CD4-positive, alpha-beta T cell treated with Interferon gamma for 1 hour (primary cell): Measurements from ENCODE around the gene KCNJ10.

Experiments
- DNase-seq: peaks from one replicate; pipeline ENCODE4 v3.0.0-alpha.2; 2020

Gene KCNJ10

DNA sequence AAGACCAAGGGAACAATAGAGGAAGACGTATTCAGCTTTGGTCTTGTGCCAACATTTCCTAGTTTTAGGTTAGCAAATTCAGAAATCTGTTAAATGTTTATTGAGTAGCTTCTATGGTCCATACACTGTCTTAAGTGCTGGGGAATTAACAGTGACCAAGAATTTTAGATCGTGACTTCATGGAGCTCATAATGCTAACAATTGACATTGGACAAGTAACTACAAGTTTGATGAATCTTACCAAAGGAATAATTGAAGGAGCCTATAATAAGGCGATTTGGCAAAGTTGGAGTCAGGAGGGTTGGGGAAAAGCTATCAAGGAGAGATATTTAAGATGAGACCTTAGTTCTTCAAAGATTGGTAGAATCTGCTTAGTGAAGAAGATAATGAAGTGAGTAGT, 114.5 kb downstream of the KCNJ10 start:
- no peak for DNase-seq

GRCh38 chr1:159953536-159954515, 116.1 kb downstream of the KCNJ10 start, which contains the start of gene SLAMF9:
Gene SLAMF9, minus strand, starts transcription at chr1:159954237. Its CDS starts 100 bp downstream, at chr1:159954137.
- peak; percentile 21 for DNase-seq

- no peak for DNase-seq
Measured at GRCh38 chr1:159952932-159953331, 117.0 kb downstream of the KCNJ10 start.

DNA sequence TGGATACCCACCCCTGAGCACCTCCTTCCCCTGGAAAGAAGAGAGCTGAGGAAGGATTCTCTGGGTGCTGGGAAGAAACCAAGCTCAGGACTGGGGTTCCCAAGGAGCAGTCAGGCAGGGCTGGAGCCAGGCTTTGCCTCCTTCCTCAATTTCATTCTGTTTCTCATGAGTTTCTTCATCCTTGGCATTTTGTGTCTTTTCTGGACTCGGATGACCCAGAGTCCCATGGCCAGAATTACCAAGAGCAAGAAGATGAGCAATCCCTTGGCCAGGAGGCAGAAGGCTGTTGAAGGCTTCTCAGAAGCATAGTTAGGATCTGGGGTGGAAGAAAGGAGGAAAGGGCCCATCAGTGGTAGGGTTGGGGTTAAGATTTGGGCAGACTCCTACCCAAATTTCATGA, 118.4 kb downstream of the KCNJ10 start:
- DNase-seq, result no peak

DNA sequence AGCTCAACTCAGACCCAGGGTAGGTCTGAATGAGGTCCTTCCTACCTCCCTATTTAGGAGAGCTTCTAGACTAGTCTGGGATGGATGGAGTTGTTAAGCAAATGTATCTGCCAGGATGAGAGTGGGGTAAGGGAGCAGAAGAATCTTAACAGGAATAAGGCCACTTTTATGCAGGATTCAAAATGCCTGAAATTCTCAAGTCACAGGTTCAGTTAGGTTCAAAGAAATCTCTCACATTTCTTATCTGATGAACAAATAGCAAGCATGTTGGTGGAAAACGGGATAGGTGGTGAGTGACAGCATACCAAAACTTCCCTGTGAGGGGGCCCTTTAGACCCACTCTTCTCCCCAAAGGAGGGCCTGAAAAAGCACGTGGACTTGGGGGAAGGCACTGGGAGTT, 118.9 kb downstream of the KCNJ10 start:
- DNase-seq, result no peak

DNA sequence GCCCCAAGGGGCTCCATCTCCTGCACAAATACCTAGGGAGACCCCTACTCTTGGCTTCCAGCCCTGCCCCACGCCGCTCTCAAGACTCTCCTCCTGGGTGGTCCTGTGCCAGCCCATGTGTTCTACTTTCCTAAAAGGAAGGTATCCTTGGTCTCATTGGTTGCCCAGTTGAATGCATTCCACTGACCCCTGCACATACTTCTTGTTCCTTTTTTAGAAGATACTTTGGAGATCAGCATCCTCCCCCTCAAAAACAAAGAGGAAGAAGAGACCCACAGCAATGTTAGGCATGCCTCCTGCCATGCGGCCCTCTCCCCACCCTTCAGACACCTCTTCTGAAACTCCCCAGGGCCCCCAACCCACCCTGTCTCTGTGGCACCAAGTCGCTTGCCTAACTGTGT, 120.0 kb downstream of the KCNJ10 start:
- DNase-seq, result no peak

- no peak for DNase-seq
Measured at GRCh38 chr1:159949123-159949522, 120.8 kb downstream of the KCNJ10 start.
